ENCODE data around the gene EVI5. TPM values are rescaled to one million over a fixed set of nuclear protein-coding genes. Genes with fewer than 3 reads are reported as not detected.

Gene EVI5
- total RNA-seq = 29.7 TPM

DNA sequence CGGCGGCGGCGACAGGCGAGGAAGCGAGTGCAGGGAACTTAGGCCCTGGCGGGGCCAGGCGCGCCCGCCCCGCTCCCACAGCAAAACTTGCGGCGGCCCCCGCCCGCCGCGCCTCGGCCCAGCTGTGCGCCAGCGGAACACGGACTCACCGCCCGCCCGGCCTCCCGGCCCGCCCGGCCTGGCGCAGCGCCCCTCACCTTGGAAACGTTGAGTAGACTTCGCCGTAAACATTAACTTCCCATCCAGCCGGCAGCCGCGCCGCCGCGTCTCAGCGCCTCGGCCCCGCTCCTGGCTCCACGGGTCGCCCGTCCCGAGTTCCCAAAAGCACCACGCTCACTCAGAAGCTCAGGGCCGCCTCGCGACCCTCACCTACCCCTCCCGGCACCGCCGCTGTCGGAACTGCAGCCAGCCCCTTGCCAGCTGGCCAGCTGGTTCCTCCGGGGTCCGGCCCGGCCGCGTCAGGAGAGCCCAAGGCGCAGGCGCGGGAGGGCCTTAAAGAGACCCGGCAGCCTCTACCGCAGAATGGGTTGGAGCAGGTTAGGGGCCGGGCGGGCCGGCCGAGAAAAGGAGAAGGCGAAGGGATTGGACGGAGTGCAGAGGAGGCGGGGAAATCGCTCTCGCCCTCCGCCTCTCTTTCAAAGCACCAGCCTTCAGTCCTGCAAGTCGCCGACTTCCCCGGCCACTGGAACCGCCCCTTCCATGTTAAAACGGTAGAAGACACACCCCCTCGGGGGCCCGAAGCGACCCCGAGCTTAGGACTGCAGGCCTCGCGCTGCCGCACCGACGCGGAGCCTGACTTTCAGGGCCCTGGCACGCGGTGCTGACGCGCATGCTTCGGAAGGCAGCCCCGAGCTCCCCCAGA, at the start of gene EVI5:
Gene EVI5 (minus strand): TSS at position 470 of the 862 bp plus-strand sequence. CDS start 48,562 bp downstream, outside the sequence.
- Histone ChIP-seq H3K27ac (peak within 1 kb of the TSS; percentile 92), H3K4me3 (peak within 1 kb of the TSS; percentile 72 to 83), H3K27me3 (no peaks in the 10 kb centered on the region), H3K36me3 (no peaks in the 10 kb centered on the region), H3K4me1 (peaks cover 30% of the 10 kb centered on the region), H3K9me3 (no peaks in the 10 kb centered on the region)
- peak; percentile 69 to 89 for TF ChIP-seq POLR2AphosphoS5 (IDR thresholded peaks at IDR 0.05; ENCODE audit: insufficient read depth in 1 of 2, low read depth in 1 of 2)
- TF ChIP-seq CTCF (IDR thresholded peaks at IDR 0.05) = no peak
- intact Hi-C loops (cut with DNase I) = no loop called here
- peak in 1 of 2 donors; percentile 93 for DNase-seq (ENCODE audit: extremely low spot score in 2 of 2)

- Histone ChIP-seq H3K27ac (no peak overlapping the region), H3K4me3 (no peak overlapping the region), H3K4me1 (peaks cover 69% of the 10 kb centered on the region), H3K27me3 (no peaks in the 10 kb centered on the region), H3K36me3 (peaks cover 0 to 45% of the 10 kb centered on the region in 2 donors), H3K9me3 (no peaks in the 10 kb centered on the region)
- intact Hi-C loops (cut with DNase I) = no loop called here
- no peak for TF ChIP-seq POLR2A (IDR thresholded peaks at IDR 0.05)
- no peak for TF ChIP-seq POLR2AphosphoS5 (IDR thresholded peaks at IDR 0.05; ENCODE audit: insufficient read depth in 1 of 2, low read depth in 1 of 2)
- no peak for TF ChIP-seq CTCF (IDR thresholded peaks at IDR 0.05)
- DNase-seq (ENCODE audit: extremely low spot score in 2 of 2) = no peak
Observed at GRCh38 chr1:92834617-92835016, 49.7 kb upstream of the EVI5 start.

DNA sequence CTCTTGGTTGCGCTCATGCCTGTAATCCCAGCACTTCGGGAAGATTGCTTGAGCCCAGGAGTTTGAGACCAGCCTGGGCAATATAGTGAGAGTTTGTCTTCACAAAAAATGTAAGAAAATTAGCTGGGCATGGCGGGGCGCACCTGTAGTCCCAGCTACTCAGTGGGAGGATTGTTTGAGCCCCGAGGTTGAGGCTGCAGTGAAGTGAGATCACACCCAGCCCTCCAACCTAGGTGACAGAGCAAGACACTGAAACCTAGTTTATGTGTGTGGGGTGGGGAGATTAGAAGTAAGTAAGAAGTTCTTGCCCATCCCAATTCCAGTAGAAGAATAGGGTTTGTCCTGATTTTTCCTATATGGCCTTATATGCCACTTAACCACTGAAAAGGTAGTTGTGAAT, 48.9 kb upstream of the EVI5 start:
- no peaks in the 10 kb centered on the region for H3K9me3 ChIP-seq
- no peaks in the 10 kb centered on the region for H3K27me3 ChIP-seq
- peak overlapping the region; percentile 12 to 74 for H3K4me3 ChIP-seq
- intact Hi-C loops (cut with DNase I) = no loop called here
- no peak for TF ChIP-seq POLR2A (IDR thresholded peaks at IDR 0.05)
- no peak for TF ChIP-seq CTCF (IDR thresholded peaks at IDR 0.05)
- TF ChIP-seq POLR2AphosphoS5 (IDR thresholded peaks at IDR 0.05; ENCODE audit: insufficient read depth in 1 of 2, low read depth in 1 of 2) = no peak
- DNase-seq (ENCODE audit: extremely low spot score in 2 of 2) = no peak
- peaks cover 0 to 39% of the 10 kb centered on the region in 2 donors for H3K36me3 ChIP-seq
- peak overlapping the region; percentile 93 for H3K27ac ChIP-seq
- peaks cover 62% of the 10 kb centered on the region for H3K4me1 ChIP-seq

- peaks cover 0 to 27% of the 10 kb centered on the region in 2 donors for H3K36me3 ChIP-seq
- H3K9me3 ChIP-seq = no peaks in the 10 kb centered on the region
- H3K27ac ChIP-seq = peak overlapping the region; percentile 93
- no peak for DNase-seq (ENCODE audit: extremely low spot score in 2 of 2)
- intact Hi-C loops (cut with DNase I) = no loop called here
- peak overlapping the region; percentile 74 to 92 for H3K4me3 ChIP-seq
- no peaks in the 10 kb centered on the region for H3K27me3 ChIP-seq
- peaks cover 49% of the 10 kb centered on the region for H3K4me1 ChIP-seq
- TF ChIP-seq CTCF (IDR thresholded peaks at IDR 0.05) (no peak), POLR2AphosphoS5 (IDR thresholded peaks at IDR 0.05; ENCODE audit: insufficient read depth in 1 of 2, low read depth in 1 of 2) (no peak), POLR2A (IDR thresholded peaks at IDR 0.05) (no peak)
Observed at GRCh38 chr1:92832537-92833114, 47.7 kb upstream of the EVI5 start.
